Gastroesophageal sphincter (tissue), 3 donors: Measurements from ENCODE around the gene MGST2.

Source experiments
- EP300 ChIP-seq: sonication (generic); formaldehyde crosslinking; IDR thresholded peaks from one replicate; pipeline ENCODE4 v1.6.1; 2017; ENCODE audit warnings: antibody characterized with exemption, mild to moderate bottlenecking
- POLR2A ChIP-seq, 2 donors: fragments of 450-650 bp; IDR thresholded peaks; one replicate each; pipeline ENCODE4 v1.6.1; 2017; ENCODE audit warnings: antibody characterized with exemption in 2 of 2, mild to moderate bottlenecking in 2 of 2, moderate library complexity in 1 of 2
- TF ChIP-seq, protein P1 (sequence below), 4 experiments: fragments of 200-600 bp in 2 of 4; fragments of 450-650 bp in 2 of 4; sonication (generic) in 1 of 4; IDR thresholded peaks; one replicate each; pipeline ENCODE4 v1.5.1; 2017 to 2019; ENCODE audit warnings: antibody characterized with exemption in 4 of 4, mild to moderate bottlenecking in 2 of 4, moderate library complexity in 2 of 4

DNA sequence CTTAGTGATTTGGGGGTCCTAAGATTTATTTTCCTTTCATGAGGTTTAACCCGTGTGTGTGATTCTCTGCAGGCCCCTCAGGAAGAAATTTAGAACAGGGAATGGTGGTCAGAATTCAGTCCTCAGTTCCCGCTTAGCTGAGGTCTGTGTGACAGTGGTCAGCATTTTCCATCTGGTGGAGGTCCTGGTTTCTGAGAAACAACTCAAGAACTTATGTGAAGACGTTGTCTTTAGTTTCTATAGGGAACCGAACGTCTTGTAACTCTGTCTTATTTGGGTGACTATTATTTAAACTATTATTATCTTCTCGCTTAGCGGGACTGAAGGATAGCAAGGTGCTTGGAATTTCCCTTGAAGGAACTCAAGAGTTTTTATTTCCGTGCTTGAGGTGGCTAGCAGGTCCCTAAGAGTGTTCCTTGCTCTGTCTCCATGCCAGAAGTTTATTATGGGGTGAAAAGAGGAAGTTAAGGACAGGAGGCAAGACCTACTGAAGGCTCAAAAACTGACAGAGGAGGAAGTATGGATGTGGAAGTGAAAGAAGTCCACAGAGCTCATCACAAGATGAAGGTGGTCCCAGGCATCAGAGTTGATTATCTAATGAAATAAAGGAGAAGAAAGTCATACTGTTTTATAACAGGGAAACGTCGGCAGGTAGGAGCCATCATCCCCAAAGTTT lies 9.4 kb downstream of the MGST2 start:
- TF ChIP-seq EP300, result no peak
- TF ChIP-seq, protein P1, sequence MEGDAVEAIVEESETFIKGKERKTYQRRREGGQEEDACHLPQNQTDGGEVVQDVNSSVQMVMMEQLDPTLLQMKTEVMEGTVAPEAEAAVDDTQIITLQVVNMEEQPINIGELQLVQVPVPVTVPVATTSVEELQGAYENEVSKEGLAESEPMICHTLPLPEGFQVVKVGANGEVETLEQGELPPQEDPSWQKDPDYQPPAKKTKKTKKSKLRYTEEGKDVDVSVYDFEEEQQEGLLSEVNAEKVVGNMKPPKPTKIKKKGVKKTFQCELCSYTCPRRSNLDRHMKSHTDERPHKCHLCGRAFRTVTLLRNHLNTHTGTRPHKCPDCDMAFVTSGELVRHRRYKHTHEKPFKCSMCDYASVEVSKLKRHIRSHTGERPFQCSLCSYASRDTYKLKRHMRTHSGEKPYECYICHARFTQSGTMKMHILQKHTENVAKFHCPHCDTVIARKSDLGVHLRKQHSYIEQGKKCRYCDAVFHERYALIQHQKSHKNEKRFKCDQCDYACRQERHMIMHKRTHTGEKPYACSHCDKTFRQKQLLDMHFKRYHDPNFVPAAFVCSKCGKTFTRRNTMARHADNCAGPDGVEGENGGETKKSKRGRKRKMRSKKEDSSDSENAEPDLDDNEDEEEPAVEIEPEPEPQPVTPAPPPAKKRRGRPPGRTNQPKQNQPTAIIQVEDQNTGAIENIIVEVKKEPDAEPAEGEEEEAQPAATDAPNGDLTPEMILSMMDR (IDR thresholded peaks at IDR 0.05), result no peak
- no peak for TF ChIP-seq POLR2A (IDR thresholded peaks at IDR 0.05)
